Measurements from ENCODE around the gene MOB3B. TPM values are rescaled to one million over a fixed set of nuclear protein-coding genes. Genes with fewer than 3 reads are reported as not detected.

Gene MOB3B
- total RNA-seq, 1 donor from 2014 or later = 14.0 TPM

- no peak for DNase-seq (ENCODE audit: low spot score)
- no peaks in the 10 kb centered on the region for H3K79me2 ChIP-seq (ENCODE audit: low read depth)
- Mint-ChIP-seq H3K9me3 (peaks cover 3% of the 10 kb centered on the region), H3K4me1 (peaks cover 7% of the 10 kb centered on the region), H3K27ac (no peak overlapping the region), H3K36me3 (no peaks in the 10 kb centered on the region), H3K4me3 (no peak overlapping the region), H3K27me3 (ENCODE audit: insufficient read depth, low read depth) (peaks cover 2% of the 10 kb centered on the region)
- no peak overlapping the region for H3K9ac ChIP-seq
- H3K27me3 ChIP-seq = no peaks in the 10 kb centered on the region
- no peak overlapping the region for H3K4me2 ChIP-seq
- H2AFZ ChIP-seq (replicated peaks) = no peak overlapping the region
- H3K9me3 ChIP-seq (ENCODE audit: low read depth) = no peaks in the 10 kb centered on the region
- H3K4me1 ChIP-seq = peaks cover 40% of the 10 kb centered on the region
- TF ChIP-seq EZH2 (IDR thresholded peaks at IDR 0.05) = no peak
- no peak for TF ChIP-seq EZH2phosphoT487 (IDR thresholded peaks at IDR 0.05)
- TF ChIP-seq, protein P1, sequence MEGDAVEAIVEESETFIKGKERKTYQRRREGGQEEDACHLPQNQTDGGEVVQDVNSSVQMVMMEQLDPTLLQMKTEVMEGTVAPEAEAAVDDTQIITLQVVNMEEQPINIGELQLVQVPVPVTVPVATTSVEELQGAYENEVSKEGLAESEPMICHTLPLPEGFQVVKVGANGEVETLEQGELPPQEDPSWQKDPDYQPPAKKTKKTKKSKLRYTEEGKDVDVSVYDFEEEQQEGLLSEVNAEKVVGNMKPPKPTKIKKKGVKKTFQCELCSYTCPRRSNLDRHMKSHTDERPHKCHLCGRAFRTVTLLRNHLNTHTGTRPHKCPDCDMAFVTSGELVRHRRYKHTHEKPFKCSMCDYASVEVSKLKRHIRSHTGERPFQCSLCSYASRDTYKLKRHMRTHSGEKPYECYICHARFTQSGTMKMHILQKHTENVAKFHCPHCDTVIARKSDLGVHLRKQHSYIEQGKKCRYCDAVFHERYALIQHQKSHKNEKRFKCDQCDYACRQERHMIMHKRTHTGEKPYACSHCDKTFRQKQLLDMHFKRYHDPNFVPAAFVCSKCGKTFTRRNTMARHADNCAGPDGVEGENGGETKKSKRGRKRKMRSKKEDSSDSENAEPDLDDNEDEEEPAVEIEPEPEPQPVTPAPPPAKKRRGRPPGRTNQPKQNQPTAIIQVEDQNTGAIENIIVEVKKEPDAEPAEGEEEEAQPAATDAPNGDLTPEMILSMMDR (IDR thresholded peaks at IDR 0.05) = no peak
- H3F3A ChIP-seq (ENCODE audit: low read depth) = peaks cover 10% of the 10 kb centered on the region
- no peaks in the 10 kb centered on the region for H3K36me3 ChIP-seq
- H3K4me3 ChIP-seq = no peak overlapping the region
- H4K20me1 ChIP-seq (ENCODE audit: low read depth) = no peaks in the 10 kb centered on the region
- H3K27ac ChIP-seq = no peak overlapping the region
Measured at GRCh38 chr9:27308691-27309390, 220.8 kb downstream of the MOB3B start.

DNA sequence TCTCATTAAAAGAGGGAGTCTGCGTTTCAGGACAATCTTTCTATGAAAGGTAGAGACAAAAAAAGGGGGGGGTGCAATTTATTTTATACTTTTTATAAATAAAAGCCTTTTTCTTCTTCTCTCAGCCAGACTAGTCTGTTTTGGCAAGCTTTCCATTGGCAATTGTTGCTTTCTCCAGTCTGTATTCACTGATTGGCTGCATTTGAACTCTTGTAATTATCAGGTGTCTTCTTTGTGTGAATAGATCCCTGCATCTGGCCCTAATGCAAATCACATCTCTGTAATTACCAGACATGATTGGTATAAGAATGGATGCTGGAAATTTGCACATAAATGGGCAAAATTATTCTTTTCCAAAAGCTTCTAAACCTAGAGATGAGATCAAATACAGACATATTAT, 225.1 kb downstream of the MOB3B start:
- Histone ChIP-seq H3K36me3 (no peaks in the 10 kb centered on the region), H3F3A (ENCODE audit: low read depth) (peaks cover 10% of the 10 kb centered on the region), H3K4me2 (no peak overlapping the region), H3K4me3 (no peak overlapping the region), H3K4me1 (peaks cover 8% of the 10 kb centered on the region), H3K27me3 (no peaks in the 10 kb centered on the region), H3K79me2 (ENCODE audit: low read depth) (no peaks in the 10 kb centered on the region), H4K20me1 (ENCODE audit: low read depth) (no peaks in the 10 kb centered on the region), H3K9ac (no peak overlapping the region), H3K27ac (no peak overlapping the region), H3K9me3 (ENCODE audit: low read depth) (no peaks in the 10 kb centered on the region), H2AFZ (replicated peaks) (no peak overlapping the region)
- Mint-ChIP-seq H3K9me3 (peaks cover 6% of the 10 kb centered on the region), H3K36me3 (no peaks in the 10 kb centered on the region), H3K4me1 (peaks cover 4% of the 10 kb centered on the region), H3K27me3 (ENCODE audit: insufficient read depth, low read depth) (no peaks in the 10 kb centered on the region), H3K27ac (no peak overlapping the region), H3K4me3 (no peak overlapping the region)
- TF ChIP-seq, protein P1 (IDR thresholded peaks at IDR 0.05) = no peak
- TF ChIP-seq EZH2phosphoT487 (IDR thresholded peaks at IDR 0.05) = no peak
- no peak for TF ChIP-seq EZH2 (IDR thresholded peaks at IDR 0.05)
- DNase-seq (ENCODE audit: low spot score) = no peak

- peak overlapping the region; percentile 43 for H2AFZ ChIP-seq (replicated peaks)
- no peaks in the 10 kb centered on the region for H4K20me1 ChIP-seq (ENCODE audit: low read depth)
- no peak overlapping the region for H3K27ac ChIP-seq
- Mint-ChIP-seq H3K36me3 (no peaks in the 10 kb centered on the region), H3K9me3 (peaks cover 6% of the 10 kb centered on the region), H3K27me3 (ENCODE audit: insufficient read depth, low read depth) (no peaks in the 10 kb centered on the region), H3K4me3 (no peak overlapping the region), H3K4me1 (peaks cover 4% of the 10 kb centered on the region), H3K27ac (no peak overlapping the region)
- H3K4me2 ChIP-seq = no peak overlapping the region
- H3K4me3 ChIP-seq = no peak overlapping the region
- H3K79me2 ChIP-seq (ENCODE audit: low read depth) = no peaks in the 10 kb centered on the region
- no peaks in the 10 kb centered on the region for H3K4me1 ChIP-seq
- peak; percentile 9 for DNase-seq (ENCODE audit: low spot score)
- H3K9ac ChIP-seq = no peak overlapping the region
- H3F3A ChIP-seq (ENCODE audit: low read depth) = no peaks in the 10 kb centered on the region
- no peaks in the 10 kb centered on the region for H3K27me3 ChIP-seq
- TF ChIP-seq, protein P1 (IDR thresholded peaks at IDR 0.05) = no peak
- TF ChIP-seq EZH2 (IDR thresholded peaks at IDR 0.05) (no peak), EZH2phosphoT487 (IDR thresholded peaks at IDR 0.05) (no peak)
- no peaks in the 10 kb centered on the region for H3K9me3 ChIP-seq (ENCODE audit: low read depth)
- H3K36me3 ChIP-seq = no peaks in the 10 kb centered on the region
Measured at GRCh38 chr9:27303219-27303618, 226.4 kb downstream of the MOB3B start.
